GM19397 (cell line): Measurements from ENCODE around the gene PPP1R12B.
"Not testable (repeated sequence)": the region's sequence is repeated elsewhere in the genome, so short reads cannot be mapped to it uniquely, and the experiment has no call there.

ENCODE experiments used
- ATAC-seq: cut with Tn5 transposase; IDR thresholded peaks from one replicate; pipeline ENCODE4 v1.9.1; 2021; ENCODE audit warnings: mild to moderate bottlenecking, moderate library complexity; ENCODE audit not compliant: unreplicated experiment

Gene PPP1R12B

DNA sequence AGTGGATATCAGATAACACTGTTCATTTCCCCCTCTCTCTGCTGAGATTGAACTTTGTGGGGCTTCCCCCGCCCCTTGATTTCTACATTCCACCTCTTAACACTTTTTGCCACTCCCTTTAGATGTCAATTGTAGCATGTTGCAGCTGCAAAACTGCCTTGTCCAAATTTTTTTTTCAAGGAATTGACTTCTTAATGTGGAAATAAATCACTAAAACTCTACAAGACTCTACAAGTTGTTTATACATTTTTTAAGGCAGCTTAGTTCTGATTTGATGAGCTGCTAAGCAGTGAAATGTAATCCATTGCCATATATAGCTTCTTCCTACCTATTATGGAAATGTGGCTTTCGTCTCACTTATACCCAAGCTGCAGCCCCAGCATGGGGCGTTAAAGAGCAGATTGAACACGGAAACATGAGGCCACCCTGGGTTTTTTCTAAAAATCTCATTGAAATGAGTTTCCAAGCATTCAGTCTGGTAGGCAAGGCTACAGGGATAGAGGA, 229.6 kb downstream of the PPP1R12B start:
- ATAC-seq: no peak

- no peak for ATAC-seq
These were observed 230.1 kb downstream of the PPP1R12B start for GRCh38 chr1:202578565-202578964.

DNA sequence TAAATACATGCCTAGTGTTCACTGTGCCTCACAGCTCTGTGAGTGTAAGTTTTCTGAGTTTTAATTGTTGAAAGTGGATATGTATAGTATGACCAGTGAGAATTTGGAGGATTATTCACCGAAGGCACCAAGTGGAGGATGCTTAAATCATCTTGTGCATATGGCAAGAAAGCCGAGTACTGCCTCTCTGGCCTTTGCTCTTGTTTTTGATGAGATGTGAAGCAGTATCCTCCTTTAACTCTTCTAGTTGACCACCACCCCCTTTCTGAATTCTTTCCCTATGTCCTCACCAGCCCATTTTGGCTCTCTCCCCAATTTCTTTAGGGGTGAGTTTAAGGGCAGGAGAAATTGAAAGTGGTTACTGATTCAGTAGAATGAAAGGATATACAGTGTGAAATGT, 231.3 kb downstream of the PPP1R12B start:
- ATAC-seq: no peak

DNA sequence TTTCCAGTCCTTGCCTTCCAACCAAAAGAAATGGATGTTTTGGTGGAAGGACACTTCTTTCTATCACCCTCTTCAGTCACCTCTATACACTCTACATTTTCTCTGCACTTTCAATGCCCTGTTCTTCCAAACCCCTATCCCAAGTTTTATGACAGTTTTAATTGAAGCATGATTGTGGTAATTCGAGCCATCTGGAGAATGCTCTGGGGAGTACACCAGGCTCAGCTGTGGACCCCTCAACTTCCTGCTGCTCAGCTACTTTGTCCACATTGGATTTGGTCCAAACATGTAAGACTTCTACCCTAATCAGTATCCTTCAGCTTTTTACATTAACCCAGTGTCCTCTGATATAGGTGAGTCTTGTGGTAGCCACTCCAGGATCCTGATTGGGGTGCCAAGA, 232.1 kb downstream of the PPP1R12B start:
- ATAC-seq: no peak

DNA sequence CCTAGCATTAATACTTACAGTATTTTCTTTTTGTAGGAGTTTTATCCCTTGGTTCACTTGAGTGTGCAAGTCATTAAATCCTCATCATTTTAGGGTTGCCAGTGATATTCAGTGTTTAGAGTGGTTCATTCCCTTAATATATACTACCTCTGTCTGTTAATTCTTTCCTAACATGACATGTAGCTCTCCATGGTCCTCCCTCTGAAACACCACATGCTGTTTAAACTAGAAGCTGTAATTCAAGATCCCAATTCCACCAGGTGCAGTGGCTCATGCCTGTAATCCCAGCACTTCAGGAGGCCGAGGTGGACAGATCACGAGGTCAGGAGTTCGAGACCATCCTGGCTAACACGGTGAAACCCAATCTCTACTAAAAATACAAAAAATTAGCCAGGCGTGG, 233.9 kb downstream of the PPP1R12B start:
- ATAC-seq: not testable (repeated sequence)

- ATAC-seq: no peak
These were observed 236.4 kb downstream of the PPP1R12B start for GRCh38 chr1:202584707-202585589.

DNA sequence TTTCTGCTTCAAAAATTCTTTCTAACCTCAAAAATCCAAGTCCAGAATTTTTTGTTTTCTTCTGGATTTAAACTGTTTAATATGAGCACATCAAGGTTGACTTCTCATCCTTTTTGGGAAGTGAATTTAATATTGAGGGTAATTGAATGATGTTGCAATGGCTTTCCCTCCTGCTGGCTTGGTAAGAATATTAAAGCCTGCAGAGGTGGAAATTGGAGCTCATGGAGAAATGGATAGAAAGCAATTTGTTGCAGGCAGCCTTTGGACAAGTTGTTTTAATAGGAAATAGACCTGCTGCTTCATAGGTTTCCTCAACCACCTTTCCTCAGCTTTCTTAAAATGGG, 237.1 kb downstream of the PPP1R12B start:
- ATAC-seq: no peak

DNA sequence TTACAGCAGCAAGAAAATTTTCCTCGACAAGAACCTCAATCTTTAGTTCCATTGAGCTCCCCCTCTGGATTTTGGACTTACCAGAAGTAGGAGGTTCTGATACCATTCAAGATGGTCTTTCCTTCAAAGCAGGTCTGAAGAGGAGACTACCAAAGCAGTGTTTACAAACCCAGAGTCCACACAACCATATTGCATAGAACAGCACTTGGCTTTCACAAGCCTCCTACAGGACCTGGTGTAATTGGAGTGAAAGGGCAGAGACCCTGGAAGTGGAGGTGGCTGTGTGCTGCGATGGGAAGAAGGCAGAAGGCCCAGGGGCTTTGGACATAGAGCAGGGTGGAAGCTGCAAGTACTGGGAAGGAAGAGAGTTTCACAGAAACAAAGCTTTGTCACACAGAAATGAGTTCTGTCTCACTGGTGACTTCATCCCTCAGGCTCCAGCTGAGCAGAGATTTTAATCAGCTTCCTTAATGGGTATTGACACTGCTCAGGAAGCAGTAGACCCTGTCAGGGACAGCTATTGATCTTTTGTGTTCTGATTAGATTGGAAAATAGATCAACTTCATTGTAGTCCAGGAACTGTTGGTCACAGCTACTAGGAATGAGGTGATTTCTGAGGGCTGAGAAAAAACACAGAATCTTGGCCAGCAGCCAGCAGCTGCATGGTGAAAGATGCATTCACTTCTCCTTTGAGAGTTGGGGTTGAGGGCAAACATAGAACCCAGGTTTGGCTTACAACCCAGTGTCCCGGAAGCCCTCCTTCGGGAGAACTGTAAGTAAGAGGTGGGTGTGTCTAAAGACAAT, 237.7 kb downstream of the PPP1R12B start:
- ATAC-seq: peak; percentile 61

GRCh38 chr1:202586871-202587270, 238.4 kb downstream of the PPP1R12B start:
- no peak for ATAC-seq

- no peak for ATAC-seq
These were observed 239.5 kb downstream of the PPP1R12B start for GRCh38 chr1:202587859-202588485.

DNA sequence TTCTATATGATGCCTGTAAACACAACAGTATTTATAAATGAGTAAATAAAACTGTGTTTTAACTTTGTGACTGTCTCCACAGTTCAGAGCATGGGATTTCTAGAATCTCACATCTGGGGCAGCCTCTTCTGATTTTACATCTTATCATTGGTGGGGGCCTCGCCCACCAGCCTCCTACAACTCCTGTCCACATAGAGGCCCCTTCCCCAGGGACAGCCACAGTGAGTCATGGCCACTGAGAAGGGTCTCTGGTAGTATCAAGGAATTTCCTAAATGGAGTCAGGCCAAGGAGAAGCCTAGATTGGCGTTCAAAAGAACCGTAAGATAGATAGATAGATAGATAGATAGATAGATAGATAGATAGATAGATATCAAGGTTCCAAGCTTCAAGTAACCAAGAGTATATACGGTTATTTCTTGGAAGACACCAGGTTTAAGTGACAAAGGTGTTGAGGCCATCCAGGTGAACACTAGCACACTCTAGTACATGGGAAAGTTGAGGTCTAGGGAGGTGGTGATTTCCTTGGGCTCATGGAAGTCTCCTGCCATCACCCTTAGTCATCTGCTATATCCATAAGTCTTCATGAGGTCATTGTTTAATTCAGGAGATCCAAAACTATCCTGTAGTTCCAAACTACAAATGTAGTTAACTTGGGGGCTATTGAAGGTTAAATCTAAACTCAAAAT, 240.1 kb downstream of the PPP1R12B start:
- no peak for ATAC-seq

GRCh38 chr1:202589190-202589930, 240.9 kb downstream of the PPP1R12B start:
- no peak for ATAC-seq

DNA sequence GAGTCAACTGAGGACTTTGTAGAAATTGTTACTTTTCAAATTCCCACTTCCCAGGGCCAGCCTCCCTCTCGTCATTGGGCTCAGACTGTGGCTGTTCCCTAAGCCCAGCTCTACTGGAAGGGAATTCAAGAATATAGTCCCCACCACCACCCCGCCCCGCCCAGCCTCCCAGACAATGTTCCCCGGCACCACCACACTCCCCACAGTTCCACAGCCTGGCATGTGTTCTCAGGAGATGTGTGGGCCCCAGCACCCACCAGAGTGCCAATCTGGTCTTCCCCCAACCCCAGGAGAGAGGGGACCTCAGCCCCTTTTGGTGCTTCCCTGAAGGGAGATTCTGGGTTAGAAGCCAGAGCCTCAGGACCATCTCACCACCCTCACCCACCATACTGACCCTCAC, 241.6 kb downstream of the PPP1R12B start:
- no peak for ATAC-seq

DNA sequence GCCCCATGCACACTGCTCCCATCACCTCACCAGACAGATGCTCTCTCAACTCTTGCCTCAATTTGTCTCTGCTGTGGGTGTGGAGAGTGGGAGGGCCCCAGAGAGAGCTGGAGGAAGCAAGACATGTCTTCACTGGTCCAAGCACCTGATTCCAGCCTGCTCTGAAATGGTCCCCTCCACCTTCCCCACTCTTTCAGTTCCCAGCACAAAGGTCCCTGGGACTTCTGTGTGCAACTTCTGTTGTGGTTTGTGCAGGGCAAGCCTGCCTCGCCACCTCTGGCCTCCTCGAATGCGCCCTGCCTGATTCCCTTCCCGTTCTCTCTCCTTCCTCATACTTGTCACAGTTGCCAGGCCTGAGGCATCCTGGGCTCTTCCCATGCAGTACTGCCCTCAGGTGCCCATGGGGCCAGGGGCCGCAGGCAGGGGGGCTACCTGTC, 242.5 kb downstream of the PPP1R12B start:
- no peak for ATAC-seq

DNA sequence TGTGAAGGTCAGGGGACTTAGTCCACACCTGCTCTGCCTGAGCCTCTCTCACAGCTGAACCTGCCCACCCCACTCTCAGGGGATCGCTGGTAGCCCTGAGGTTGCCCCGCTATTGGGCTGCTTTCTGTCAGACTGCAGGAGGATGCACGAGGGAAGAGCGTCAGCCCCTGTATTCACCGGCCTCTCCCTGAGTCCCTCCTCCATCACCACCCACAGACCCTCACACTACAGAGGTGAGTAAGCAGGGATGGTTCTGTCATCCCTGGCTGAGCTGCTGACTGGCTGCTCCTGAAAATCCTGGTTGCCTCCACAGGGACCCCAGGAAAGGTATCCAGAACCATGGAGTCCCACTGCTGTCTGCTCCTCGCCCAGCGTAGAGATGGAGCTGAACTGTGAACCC, 243.0 kb downstream of the PPP1R12B start:
- ATAC-seq: no peak

DNA sequence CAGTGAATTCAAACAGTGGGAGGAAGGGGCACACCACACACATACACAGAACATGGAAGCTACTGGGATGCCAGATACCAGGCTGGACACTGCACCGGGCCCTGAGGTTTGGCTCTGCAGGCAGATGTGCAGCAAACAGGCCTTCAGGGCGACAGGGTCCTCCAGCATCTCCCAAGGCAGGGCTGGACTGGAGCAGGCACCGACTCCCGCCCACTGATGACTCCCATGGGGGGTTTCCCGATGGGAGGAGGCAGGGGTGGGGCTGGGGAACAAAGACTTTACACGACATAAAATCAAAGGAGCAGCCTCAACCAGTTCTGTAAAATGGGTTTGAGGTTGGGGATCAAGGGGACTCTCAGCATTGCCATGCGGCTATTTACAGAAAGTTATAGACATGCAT, 243.6 kb downstream of the PPP1R12B start:
- no peak for ATAC-seq

- no peak for ATAC-seq
These were observed 245.3 kb downstream of the PPP1R12B start for GRCh38 chr1:202593845-202594244.

DNA sequence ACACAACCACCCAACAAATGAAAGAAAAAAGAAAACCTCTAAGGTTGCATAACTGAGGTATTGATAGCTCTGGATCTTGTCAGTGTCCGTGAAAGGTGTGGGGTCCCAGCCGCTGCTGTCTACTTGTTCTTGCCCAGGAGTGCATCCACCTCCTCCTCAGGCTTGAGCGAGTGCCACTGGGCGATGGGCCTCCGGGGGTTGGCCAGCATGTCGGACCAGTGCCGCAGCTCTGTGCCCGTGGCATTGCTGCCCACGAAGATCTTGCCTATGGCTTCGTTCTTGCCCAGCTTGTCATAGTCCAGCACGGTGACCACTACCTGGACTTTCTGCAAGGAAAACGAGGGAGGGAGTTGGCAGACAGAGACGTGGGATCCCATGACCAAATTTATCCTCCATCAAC, 248.1 kb downstream of the PPP1R12B start:
- ATAC-seq: no peak

GRCh38 chr1:202597090-202597761, 248.7 kb downstream of the PPP1R12B start:
- ATAC-seq: no peak
